IPS DF 4.7 (cell line): ENCODE results near the gene MED26.

Experiments
- DNase-seq: peaks from one replicate; pipeline ENCODE4 v3.0.0-alpha.2; 2013; ENCODE audit warnings: low spot score; ENCODE audit errors: extremely low read depth

The MED26 gene

DNA sequence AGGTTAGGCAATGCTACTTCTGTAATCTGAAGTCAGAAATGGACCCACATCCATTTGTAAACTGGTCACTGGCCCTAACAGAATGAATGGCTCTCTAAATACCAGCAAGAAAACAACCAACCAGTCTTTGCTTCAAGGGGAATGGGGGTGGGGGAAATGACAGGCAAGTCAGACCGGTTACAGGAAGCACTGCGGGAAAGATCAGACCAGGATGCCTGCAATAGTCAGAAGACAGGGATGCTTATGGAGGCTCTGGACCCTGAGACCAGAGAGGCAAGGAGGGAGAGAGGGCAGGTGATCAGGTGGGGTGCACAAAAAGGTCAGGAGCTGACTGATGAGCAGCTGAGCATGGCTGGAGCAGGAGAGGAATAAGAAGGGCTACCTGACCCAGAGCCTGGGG lies 13.1 kb downstream of the MED26 start:
- no peak for DNase-seq

GRCh38 chr19:16613841-16614240 lies 14.2 kb downstream of the MED26 start:
- no peak for DNase-seq

- DNase-seq = no peak
Observed at GRCh38 chr19:16612636-16613035, 15.4 kb downstream of the MED26 start.

DNA sequence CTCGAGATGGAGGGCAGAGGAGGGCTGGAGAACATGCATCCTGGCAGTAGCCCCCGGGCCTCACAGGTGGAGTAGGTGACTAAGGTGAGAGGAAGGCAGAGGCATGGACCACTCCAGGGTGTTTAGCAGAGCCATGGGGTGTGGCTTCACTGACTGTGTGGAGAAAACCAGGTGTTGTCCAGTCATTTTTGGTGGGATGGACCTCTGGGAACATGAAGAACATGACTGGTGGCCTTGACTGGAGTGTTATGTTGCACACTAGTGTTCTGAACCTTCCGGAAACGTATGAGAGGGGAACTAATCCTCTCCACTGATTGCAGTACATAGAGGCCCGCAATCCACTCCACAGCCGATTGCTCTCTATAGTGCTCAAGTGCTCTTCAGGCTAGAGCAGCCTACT lies 16.9 kb downstream of the MED26 start:
- DNase-seq = no peak

GRCh38 chr19:16609511-16610200 lies 18.3 kb downstream of the MED26 start:
- no peak for DNase-seq

DNA sequence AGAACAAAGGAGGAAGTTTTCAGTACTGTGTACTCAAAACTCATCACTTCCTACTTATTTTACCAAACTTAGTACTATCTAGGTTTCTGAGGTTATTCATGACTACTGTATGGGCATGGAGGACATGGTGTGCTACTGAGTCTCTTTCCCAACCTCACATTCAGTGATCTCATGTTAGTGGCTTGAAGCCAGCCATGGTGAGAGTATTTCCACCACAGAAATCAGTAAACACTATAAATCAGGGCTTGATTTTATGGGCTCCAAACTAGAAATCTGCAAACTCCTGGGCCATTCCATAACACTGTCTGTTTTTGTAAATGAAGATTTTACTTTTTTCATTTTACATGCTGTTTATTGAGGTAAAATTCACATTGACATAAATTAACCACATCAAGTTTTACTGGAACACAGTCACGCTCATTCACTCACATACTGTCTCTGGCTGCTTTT lies 19.7 kb downstream of the MED26 start:
- DNase-seq = no peak

DNA sequence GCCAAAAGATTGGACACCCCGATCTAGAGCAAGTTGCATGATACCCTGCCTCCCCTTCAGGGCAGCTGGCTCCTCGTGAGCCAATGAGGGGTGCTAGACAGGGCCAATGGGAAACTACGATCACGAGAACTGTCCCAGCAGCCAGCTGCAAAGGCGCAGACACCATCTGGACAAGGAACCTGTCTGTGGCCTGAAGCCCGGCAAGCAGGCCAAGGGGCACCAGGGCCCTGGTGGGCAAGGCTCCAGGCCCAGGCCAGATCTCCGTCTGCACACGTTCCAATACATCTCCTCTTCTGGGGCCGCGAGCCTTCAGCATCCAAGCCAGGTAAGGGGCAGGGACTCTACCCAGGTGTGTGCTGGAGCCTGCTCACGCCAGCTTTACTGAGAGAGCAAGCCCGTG lies 20.2 kb downstream of the MED26 start:
- no peak for DNase-seq

DNA sequence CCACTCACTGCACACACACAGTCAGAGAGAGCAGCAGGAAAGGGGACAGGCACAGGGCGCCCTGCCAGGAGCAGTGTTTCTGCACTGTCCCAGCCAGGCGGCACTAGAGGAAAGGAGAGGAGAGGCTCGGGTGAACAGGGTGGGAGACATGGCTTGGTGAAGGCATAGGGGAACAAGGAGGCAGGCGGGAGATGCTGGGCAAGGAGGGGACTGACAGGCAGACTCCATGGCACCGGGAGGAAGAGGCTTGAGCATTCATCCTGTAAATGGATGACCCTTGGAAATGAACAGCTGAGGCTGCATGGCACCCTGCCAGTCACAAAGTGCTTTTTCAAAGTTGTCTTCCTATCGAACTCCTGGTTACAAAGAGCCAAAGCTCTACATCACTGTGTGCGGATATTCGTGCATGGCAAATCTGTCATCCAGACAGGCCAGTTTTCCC lies 22.4 kb downstream of the MED26 start:
- DNase-seq = no peak

DNA sequence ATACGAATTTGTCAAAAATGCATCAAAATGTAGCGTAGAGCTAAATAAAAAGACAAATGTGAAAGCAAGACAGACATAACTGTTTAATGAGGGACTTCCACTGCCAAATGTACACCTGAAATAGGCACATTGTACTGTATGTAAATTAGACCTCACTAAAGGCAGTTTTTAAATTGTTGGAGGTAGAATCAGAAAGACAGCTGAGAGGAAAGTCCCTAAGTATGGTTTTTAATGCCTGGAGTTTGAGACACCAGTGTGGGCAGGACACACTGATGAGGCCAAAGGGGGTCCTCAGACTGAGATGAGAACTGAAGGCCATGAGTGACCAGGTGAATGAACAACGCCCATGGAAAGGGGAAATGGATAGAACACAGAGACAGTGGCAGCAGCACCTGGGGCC lies 22.9 kb downstream of the MED26 start:
- DNase-seq = no peak

DNA sequence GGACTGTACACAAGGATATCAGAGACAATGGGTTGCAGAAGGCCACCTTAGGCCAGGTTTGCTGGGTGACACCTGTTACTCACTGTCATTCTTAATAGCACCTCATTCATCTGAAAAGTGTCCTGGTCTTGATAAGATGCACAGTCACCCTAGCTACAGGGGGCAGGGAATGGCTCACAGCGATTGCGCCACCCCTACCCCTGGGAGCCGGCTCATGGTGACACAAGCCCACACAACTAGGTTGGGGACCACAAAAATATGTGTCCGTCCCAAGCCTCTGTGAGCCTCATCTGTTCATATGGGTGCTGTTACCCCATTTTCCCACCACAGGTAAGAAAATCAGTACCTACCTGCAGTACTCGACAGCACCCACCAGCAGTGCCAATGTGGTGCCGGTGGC lies 23.4 kb downstream of the MED26 start:
- no peak for DNase-seq

DNA sequence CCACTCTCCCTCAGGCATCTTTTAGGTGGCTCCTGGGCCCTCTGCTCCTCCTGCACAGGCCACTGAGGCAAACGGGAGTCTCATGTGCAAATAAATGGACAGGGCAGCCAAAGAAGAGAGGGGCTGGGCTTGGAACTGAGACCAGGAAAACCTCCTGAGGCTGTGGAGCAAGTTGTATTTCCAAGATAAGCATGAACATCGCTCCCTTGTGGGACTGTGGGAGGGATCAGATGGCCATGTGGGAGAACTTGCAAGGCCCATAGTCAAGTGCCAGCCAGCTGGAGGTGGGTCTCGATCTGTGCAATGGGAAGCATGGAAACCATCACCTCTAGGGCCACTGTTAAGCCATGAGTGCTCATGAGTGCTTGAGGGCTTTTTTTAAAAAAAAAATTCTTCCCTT lies 24.9 kb downstream of the MED26 start:
- no peak for DNase-seq

- DNase-seq = no peak
Observed at GRCh38 chr19:16601378-16602052, 26.5 kb downstream of the MED26 start.

DNA sequence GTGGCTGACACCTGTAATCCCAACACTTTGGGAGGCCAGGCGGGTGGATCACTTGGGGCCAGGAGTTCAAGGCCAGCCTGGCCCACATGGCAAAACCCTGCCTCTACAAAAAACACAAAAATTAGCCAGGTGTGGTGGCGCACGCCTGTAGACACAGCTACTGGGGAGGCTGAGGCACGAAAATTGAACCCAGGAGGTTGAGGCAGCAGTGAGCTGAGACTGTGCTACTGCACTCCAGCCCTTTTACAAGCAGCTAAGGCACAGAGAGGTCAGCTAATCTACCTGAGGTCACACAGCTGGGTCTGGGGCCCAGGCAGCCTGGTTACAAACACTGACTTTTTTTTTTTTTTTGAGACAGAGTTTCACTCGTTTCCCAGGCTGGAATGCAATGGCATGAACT lies 27.2 kb downstream of the MED26 start:
- no peak for DNase-seq

DNA sequence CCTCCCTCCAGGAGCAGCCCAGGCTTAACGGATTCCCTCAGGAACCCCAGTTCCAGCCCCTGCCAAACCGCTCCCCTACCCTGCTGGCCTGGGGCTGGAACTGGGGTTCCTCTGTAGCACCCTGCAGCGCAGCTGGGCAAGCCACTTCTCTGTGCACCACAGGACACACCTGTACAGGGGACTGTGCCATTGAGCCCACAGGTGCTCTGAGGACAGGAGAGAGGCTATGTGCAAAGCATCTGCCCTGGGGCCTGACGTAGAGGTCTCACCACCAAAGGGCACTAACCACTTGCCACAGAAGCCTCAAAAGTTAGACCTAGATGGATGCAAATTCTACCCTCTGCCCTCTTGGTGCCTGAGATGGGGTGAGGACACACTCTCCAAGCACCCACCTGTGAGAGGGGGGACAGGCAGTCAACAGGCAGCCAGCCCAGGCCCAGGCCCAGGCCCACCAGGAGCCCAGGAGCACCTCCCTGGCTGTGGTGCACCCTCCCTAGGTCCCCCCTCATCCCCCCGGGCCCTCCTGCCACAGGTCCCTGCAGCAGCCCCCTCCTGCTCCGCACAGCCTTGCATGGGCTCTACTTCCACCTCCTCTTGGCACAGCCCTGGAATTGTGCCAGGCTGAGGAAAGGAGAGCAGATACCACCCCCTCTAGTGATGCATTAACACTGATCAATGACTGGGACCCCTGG lies 28.2 kb downstream of the MED26 start:
- DNase-seq = no peak

- DNase-seq = no peak
Observed at GRCh38 chr19:16598848-16599247, 29.2 kb downstream of the MED26 start.

DNA sequence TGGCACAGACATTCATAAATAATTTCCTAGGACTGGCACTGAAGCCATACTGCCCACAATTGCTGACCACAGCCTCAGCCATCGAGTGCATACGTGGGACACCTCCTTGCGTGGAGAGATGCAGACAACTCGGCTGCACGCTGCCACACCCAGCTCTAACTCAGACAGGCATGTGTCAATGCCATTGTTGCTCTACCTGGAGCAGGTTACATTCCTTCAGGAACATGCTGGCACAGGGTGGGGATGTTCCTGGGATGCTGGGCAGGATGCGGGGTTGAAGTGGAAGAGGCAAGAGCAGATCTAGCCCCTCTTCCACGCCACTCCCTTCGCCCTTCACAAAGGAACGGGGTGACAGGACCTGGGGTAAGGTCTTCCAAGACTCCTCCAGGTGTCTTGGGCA lies 31.6 kb downstream of the MED26 start:
- DNase-seq = no peak

DNA sequence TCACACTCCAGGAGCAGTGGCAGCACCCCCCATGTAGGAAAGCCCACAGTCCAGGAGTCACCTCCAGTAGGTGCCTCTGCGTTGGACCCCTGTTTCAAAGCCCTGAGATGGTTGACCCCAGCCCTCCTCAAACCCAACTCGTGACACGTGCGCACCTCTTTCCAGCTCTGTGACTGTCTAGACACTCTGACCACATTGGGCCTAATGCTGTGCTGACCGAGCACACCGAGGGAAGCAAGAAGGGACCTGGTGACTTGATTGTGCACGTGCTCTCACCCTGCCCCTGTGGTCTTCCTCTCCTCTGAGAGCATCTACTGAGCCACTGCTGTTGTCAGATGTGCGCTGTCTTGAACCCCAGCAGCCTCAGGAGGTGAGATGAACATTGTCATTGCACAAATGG lies 32.9 kb downstream of the MED26 start:
- DNase-seq = no peak

DNA sequence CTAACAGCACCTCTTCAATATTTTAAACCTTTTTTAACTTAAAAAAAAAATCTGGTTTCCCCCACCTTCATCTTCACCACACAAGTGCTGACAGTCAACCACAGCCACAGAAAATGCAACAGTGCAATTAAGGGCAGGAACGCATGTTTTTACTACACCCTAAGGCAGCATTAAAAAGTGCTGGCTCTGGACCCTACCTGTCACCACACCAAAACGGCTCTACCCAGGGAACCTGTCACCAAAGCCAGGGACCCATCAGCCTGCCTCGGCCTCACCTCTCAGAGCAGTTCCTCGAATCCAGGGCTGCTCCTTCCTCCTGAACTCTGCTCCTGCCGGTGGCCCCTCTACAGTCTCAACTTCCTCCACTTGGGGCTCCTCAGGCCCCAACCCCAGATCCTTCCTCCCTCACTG lies 33.3 kb downstream of the MED26 start:
- no peak for DNase-seq

DNA sequence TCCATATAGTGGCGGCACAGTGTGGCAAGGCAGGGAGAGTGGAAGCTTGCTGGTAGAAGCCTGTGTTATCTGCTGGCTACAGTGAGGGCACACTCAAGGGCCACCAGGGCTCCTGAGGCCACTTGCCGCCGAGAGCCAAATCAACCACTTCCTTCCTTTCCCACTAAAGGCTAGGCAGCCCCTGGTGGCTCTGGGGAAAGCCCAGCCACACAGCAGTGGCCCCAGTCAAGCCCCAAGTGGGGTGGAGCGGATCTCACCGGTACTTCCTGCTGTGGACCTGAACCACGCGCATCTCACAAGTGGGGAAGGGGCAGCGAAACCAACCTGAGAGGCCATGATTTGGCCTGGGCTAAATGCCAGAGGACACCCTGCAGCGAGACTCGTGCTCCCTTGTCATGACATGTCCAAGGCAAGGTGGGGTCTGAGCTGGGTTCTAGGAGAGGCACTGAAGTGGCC lies 33.8 kb downstream of the MED26 start:
- DNase-seq = no peak

DNA sequence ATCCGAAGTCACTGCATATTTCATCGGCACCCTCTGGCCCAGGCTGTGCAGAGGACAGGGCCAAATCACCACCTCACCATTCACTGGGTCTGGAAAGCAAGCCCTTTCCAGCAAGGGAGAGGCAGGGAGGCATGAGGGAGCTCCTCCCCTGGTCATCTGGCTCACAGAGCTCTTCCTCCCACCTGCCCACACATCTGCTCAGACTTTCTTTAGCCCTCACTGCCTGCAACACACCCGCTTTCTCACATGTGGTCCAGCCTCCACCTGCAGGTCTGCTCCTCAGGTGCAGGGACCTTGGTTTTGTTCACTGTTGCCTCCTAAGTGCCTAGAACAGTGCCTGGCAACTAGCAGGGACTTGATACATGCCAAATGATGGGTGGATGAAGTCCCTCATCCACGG lies 34.8 kb downstream of the MED26 start:
- no peak for DNase-seq

DNA sequence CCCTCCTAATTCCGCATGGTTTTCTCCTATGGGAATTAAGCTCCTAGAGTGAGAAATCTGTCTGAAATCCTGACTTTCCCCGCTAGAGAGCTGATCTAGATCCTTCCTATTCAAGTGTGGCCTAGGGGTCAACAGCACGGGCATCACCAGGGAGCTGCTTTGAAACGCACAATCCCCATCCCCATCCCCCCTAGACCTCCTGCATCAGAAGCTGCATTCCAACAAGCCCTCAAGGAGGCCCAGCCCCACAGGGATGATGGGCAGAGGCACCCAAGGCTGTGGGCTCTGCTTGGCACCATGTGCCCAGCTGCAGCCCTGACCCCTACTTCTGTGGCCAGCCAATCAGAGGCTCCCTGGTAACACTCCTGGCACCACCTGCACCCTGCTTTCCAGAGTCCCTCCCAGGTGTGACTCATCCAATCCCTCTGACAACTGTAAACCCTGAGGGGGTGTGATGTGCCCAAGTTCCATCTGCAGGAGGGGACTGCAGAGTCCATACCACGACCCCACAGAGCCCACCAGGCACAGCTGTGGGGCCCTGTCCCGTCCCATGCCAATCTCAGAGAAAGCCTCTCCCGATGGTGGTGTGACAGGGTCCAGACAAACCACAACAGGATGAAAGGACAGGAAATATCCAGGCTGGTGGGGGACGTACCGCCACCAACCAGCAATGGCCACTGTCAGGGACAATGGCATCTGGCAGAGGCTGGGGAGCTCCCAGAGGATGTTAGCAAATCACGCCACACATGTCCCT lies 36.0 kb downstream of the MED26 start:
- DNase-seq = no peak
